Measurements from ENCODE around the gene HTRA1. TPM values are rescaled to one million over a fixed set of nuclear protein-coding genes. Genes with fewer than 3 reads are reported as not detected.

Gene HTRA1
- total RNA-seq, 1 experiment from 2014 or later: 0.17 TPM

DNA sequence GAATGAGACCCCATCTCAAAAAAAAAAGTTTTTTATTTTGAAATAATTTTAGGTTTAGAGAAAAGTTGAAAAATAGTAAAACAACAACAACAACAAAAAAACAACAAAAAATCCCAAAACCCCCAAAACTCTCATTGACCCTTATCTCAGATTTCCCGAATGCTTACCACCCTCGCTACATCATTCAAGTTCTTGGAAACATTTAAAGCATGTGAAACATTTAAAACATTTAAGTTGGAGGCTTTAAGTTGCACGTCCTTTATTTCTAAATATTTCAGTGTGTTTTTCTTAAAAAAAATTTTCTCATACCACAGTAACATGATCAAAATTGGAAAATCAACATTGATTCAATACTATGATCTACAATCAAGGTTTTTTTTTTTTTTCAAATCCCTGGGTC lies 7.3 kb upstream of the HTRA1 start:
- no peak for TF ChIP-seq EZH2 (IDR thresholded peaks at IDR 0.05; ENCODE audit: borderline replicate concordance, low read depth, low read length, poor library complexity, severe bottlenecking)
- TF ChIP-seq, protein P1, sequence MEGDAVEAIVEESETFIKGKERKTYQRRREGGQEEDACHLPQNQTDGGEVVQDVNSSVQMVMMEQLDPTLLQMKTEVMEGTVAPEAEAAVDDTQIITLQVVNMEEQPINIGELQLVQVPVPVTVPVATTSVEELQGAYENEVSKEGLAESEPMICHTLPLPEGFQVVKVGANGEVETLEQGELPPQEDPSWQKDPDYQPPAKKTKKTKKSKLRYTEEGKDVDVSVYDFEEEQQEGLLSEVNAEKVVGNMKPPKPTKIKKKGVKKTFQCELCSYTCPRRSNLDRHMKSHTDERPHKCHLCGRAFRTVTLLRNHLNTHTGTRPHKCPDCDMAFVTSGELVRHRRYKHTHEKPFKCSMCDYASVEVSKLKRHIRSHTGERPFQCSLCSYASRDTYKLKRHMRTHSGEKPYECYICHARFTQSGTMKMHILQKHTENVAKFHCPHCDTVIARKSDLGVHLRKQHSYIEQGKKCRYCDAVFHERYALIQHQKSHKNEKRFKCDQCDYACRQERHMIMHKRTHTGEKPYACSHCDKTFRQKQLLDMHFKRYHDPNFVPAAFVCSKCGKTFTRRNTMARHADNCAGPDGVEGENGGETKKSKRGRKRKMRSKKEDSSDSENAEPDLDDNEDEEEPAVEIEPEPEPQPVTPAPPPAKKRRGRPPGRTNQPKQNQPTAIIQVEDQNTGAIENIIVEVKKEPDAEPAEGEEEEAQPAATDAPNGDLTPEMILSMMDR (conservative IDR thresholded peaks at IDR 0.05; ENCODE audit: low read depth, low read length): no peak
- ChIA-PET CTCF (no interaction called here), POLR2A (ENCODE audit: low non-redundant PET) (no interaction called here)
- no TSS peak for BruUV-seq (replicated peaks)
- Histone ChIP-seq H3K27me3 (replicated peaks; ENCODE audit: insufficient read depth, low read depth, low read length, poor library complexity) (no peaks in the 10 kb centered on the region), H3K9me3 (ENCODE audit: low read depth, low read length, poor library complexity, severe bottlenecking) (no peaks in the 10 kb centered on the region), H3K4me1 (ENCODE audit: insufficient read depth, low read length, poor library complexity, severe bottlenecking) (no peaks in the 10 kb centered on the region), H3K36me3 (ENCODE audit: insufficient read depth, low read length, poor library complexity, severe bottlenecking) (no peaks in the 10 kb centered on the region), H3K4me3 (ENCODE audit: low read depth, low read length, poor library complexity, severe bottlenecking) (no peak overlapping the region), H3K27ac (ENCODE audit: low read depth, low read length, poor library complexity, severe bottlenecking) (no peak overlapping the region)
- no peak for DNase-seq (ENCODE audit: low spot score)
- intact Hi-C loops (cut with micrococcal nuclease; ENCODE audit: unreplicated experiment): no loop called here

DNA sequence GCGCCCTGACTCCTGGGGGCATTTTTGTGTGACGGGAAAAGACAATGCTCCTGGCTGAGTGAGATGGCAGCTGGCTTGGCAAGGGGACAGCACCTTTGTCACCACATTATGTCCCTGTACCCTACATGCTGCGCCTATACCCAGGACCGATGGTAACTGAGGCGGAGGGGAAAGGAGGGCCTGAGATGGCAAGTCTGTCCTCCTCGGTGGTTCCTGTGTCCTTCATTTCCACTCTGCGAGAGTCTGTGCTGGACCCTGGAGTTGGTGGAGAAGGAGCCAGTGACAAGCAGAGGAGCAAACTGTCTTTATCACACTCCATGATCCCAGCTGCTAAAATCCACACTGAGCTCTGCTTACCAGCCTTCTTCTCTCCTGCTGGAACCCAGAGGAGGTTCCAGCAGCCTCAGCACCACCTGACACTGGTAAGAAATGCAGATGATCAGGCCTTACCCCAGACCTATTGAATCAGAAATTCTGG lies 6.7 kb upstream of the HTRA1 start, which contains the start of gene ARMS2:
Gene ARMS2 (plus strand): TSS at position 51 of the 478 bp plus-strand sequence. CDS start 75 bp downstream, at position 126.
- Histone ChIP-seq H3K4me1 (ENCODE audit: insufficient read depth, low read length, poor library complexity, severe bottlenecking) (no peaks in the 10 kb centered on the region), H3K4me3 (ENCODE audit: low read depth, low read length, poor library complexity, severe bottlenecking) (no peak within 1 kb of the TSS), H3K27ac (ENCODE audit: low read depth, low read length, poor library complexity, severe bottlenecking) (no peak within 1 kb of the TSS), H3K27me3 (replicated peaks; ENCODE audit: insufficient read depth, low read depth, low read length, poor library complexity) (peaks cover 4% of the 10 kb centered on the region), H3K36me3 (ENCODE audit: insufficient read depth, low read length, poor library complexity, severe bottlenecking) (no peaks in the 10 kb centered on the region), H3K9me3 (ENCODE audit: low read depth, low read length, poor library complexity, severe bottlenecking) (no peaks in the 10 kb centered on the region)
- no TSS peak for BruUV-seq (replicated peaks)
- no peak for TF ChIP-seq EZH2 (IDR thresholded peaks at IDR 0.05; ENCODE audit: borderline replicate concordance, low read depth, low read length, poor library complexity, severe bottlenecking)
- TF ChIP-seq, protein P1 (conservative IDR thresholded peaks at IDR 0.05; ENCODE audit: low read depth, low read length): no peak
- POLR2A ChIA-PET (ENCODE audit: low non-redundant PET): no interaction called here
- CTCF ChIA-PET: no interaction called here
- no peak for DNase-seq (ENCODE audit: low spot score)
- intact Hi-C loops (cut with micrococcal nuclease; ENCODE audit: unreplicated experiment): no loop called here

DNA sequence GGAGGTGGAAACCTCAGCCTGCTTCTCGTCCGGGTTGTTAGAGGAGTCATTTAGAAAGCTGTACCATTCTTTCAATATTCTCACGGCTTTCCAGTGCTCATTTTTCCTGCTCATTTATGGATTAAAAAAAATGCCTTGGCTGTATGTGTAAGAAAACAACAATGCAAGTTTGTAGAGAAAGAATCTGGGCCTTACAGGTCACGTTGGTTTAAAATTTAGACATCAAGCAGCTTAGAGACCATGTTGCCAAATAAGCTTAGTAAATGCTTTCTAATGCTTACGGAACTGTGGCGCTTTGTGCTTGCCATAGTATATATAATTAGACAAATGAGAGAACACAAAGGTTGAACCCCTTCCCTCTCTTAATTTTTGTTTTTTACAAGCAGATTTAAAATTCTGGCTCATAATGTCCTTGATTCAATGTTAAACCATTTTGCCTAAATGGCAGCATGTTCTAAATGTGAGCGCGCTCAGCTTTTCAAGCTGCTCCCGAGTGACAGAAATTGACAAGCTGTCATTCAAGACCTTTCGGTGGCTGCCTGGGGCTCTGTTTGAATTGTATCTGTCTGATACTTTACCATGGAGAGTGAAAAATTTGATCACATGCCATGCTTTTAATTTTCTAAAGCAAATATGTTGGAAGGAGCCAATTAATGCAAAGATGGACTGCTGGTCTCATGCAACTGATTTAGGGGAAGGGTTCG lies 5.8 kb upstream of the HTRA1 start:
- Histone ChIP-seq H3K27ac (ENCODE audit: low read depth, low read length, poor library complexity, severe bottlenecking) (no peak overlapping the region), H3K4me3 (ENCODE audit: low read depth, low read length, poor library complexity, severe bottlenecking) (no peak overlapping the region), H3K27me3 (replicated peaks; ENCODE audit: insufficient read depth, low read depth, low read length, poor library complexity) (peaks cover 13% of the 10 kb centered on the region), H3K9me3 (ENCODE audit: low read depth, low read length, poor library complexity, severe bottlenecking) (no peaks in the 10 kb centered on the region), H3K36me3 (ENCODE audit: insufficient read depth, low read length, poor library complexity, severe bottlenecking) (no peaks in the 10 kb centered on the region), H3K4me1 (ENCODE audit: insufficient read depth, low read length, poor library complexity, severe bottlenecking) (no peaks in the 10 kb centered on the region)
- BruUV-seq (replicated peaks): no TSS peak
- TF ChIP-seq, protein P1 (conservative IDR thresholded peaks at IDR 0.05; ENCODE audit: low read depth, low read length): no peak
- TF ChIP-seq EZH2 (IDR thresholded peaks at IDR 0.05; ENCODE audit: borderline replicate concordance, low read depth, low read length, poor library complexity, severe bottlenecking): no peak
- intact Hi-C loops (cut with micrococcal nuclease; ENCODE audit: unreplicated experiment): no loop called here
- DNase-seq (ENCODE audit: low spot score): no peak
- ChIA-PET CTCF (no interaction called here), POLR2A (ENCODE audit: low non-redundant PET) (no interaction called here)
